Thoracic aorta (tissue), 2 donors: ENCODE data around the gene RASA3. TPM values are rescaled to one million over a fixed set of nuclear protein-coding genes. Genes with fewer than 3 reads are reported as not detected.
"Not testable (repeated sequence)": the region's sequence is repeated elsewhere in the genome, so short reads cannot be mapped to it uniquely, and the experiment has no call there.

Experiments
- ATAC-seq: fragments of 150-250 bp; one replicate; pipeline ENCODE4 v1.8.0; 2017; ENCODE audit warnings: low read depth; ENCODE audit not compliant: insufficient number of reproducible peaks, low FRiP score
- DNase-seq: peaks from one replicate; pipeline ENCODE4 v3.0.0-alpha.2; 2020; ENCODE audit warnings: low spot score
- H3K27ac ChIP-seq, 2 donors: fragments of 200-600 bp; sonication (generic); 1 replicate in 1 of 2; 2 replicates in 1 of 2; pipeline ENCODE4 v1.5.1; 2016; ENCODE audit warnings: mild to moderate bottlenecking in 2 of 2, moderate library complexity in 2 of 2
- H3K27me3 ChIP-seq: fragments of 200-600 bp; sonication (generic); replicated peaks from 2 replicates; pipeline ENCODE4 v1.6.0; 2016; ENCODE audit warnings: mild to moderate bottlenecking; ENCODE audit not compliant: insufficient read depth
- H3K36me3 ChIP-seq: fragments of 200-600 bp; sonication (generic); one replicate; pipeline ENCODE4 v1.5.1; 2016
- H3K4me1 ChIP-seq, 2 donors: fragments of 200-600 bp; sonication (generic); 1 replicate in 1 of 2; 2 replicates in 1 of 2; pipeline versions ENCODE4 v1.5.1 to v1.6.0; 2016; ENCODE audit warnings: low read depth in 2 of 2, mild to moderate bottlenecking in 1 of 2; ENCODE audit not compliant: control insufficient read depth in 1 of 2
- H3K4me3 ChIP-seq: fragments of 200-600 bp; sonication (generic); 2 replicates; pipeline ENCODE4 v1.5.1; 2016; ENCODE audit warnings: mild to moderate bottlenecking
- H3K9me3 ChIP-seq: fragments of 200-600 bp; sonication (generic); 2 replicates; pipeline ENCODE4 v1.5.1; 2016
- CTCF ChIP-seq: fragments of 200-600 bp; sonication (generic); IDR thresholded peaks from one replicate; pipeline ENCODE4 v1.5.1; 2019; ENCODE audit warnings: antibody characterized with exemption
- total RNA-seq, 2 donors: library from RNA; depleted of rRNA; stranded (reverse); fragments of >200 nt; gene quantifications; one replicate each; pipeline versions ENCODE4 v1.1.0 to v1.2.3, GENCODE V29; 2016

Gene RASA3
- total RNA-seq, 2 donors from 2014 or later = 38.9 to 48.6 TPM

- Histone ChIP-seq H3K4me1 (peaks cover 0 to 5% of the 10 kb centered on the region in 2 donors), H3K27me3 (no peaks in the 10 kb centered on the region), H3K27ac (no peak overlapping the region), H3K4me3 (no peak overlapping the region), H3K9me3 (no peaks in the 10 kb centered on the region), H3K36me3 (peaks cover 70% of the 10 kb centered on the region)
- ATAC-seq (no peak), DNase-seq (no peak)
- TF ChIP-seq CTCF = no peak
These were observed 111.5 kb downstream of the RASA3 start for GRCh38 chr13:114020750-114021463.

- not testable (repeated sequence) for H3K27me3 ChIP-seq, H3K27ac ChIP-seq, ATAC-seq, DNase-seq, H3K4me1 ChIP-seq, H3K9me3 ChIP-seq, H3K4me3 ChIP-seq
- peaks cover 66% of the 10 kb centered on the region for H3K36me3 ChIP-seq
These were observed 112.3 kb downstream of the RASA3 start for GRCh38 chr13:114020134-114020533.

GRCh38 chr13:114019367-114019766 lies 113.1 kb downstream of the RASA3 start:
- Histone ChIP-seq H3K27ac (no peak overlapping the region), H3K36me3 (peaks cover 74% of the 10 kb centered on the region), H3K4me3 (no peak overlapping the region), H3K9me3 (no peaks in the 10 kb centered on the region), H3K4me1 (no peaks in the 10 kb centered on the region), H3K27me3 (no peaks in the 10 kb centered on the region)
- ATAC-seq (no peak), DNase-seq (no peak)
- no peak for TF ChIP-seq CTCF

- no peak for TF ChIP-seq CTCF
- Histone ChIP-seq H3K4me1 (no peaks in the 10 kb centered on the region), H3K4me3 (no peak overlapping the region), H3K27ac (no peak overlapping the region), H3K9me3 (no peaks in the 10 kb centered on the region), H3K27me3 (no peaks in the 10 kb centered on the region), H3K36me3 (peaks cover 78% of the 10 kb centered on the region)
- ATAC-seq (no peak), DNase-seq (no peak)
These were observed 113.9 kb downstream of the RASA3 start for GRCh38 chr13:114018461-114019055.

- H3K36me3 ChIP-seq = peaks cover 74% of the 10 kb centered on the region
- H3K27me3 ChIP-seq = no peaks in the 10 kb centered on the region
- H3K4me3 ChIP-seq = no peak overlapping the region
- H3K4me1 ChIP-seq = no peaks in the 10 kb centered on the region
- TF ChIP-seq CTCF = no peak
- ATAC-seq (no peak), DNase-seq (no peak)
- no peaks in the 10 kb centered on the region for H3K9me3 ChIP-seq
- no peak overlapping the region for H3K27ac ChIP-seq
These were observed 114.5 kb downstream of the RASA3 start for GRCh38 chr13:114017966-114018365.
